ENCODE measurements around the gene SIDT2.

DNA sequence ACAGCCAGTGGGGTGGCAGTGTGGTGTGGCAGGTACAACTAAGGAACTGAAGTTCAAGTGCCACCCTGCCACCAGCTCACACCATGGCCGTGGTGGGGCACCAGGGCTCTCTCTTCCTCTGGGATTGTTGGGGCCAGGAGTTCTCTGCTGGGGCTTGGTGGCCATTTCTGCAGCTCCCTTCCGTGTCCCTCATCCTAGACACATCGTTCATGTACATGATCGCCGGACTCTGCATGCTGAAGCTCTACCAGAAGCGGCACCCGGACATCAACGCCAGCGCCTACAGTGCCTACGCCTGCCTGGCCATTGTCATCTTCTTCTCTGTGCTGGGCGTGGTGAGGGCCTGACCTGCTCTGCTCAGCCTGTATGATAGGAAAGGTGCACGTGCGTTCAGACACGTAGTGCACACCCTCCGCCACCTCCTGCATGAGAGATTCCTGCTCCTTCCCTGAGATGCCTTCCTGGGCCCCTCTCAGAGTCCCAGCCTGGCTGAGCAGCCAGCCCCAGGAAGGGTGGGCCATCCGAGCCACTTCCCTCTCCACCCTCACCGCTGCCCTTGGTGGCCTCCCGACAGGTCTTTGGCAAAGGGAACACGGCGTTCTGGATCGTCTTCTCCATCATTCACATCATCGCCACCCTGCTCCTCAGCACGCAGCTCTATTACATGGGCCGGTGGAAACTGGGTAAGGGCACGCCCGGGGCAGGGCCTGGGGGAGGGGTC lies 13.3 kb downstream of the SIDT2 start:
- TF ChIP-seq CHD1 (IDR thresholded peaks at IDR 0.05; ENCODE audit: low read depth, low read length): no peak
- no peak for TF ChIP-seq EP300 (IDR thresholded peaks at IDR 0.05; ENCODE audit: borderline replicate concordance in 1 of 2, low read depth in 2 of 2, low read length in 2 of 2)
- TF ChIP-seq POLR2A (IDR thresholded peaks at IDR 0.05; ENCODE audit: control extremely low read depth in 1 of 2, low read depth in 2 of 2, low read length in 2 of 2): no peak
- TF ChIP-seq, protein P1, sequence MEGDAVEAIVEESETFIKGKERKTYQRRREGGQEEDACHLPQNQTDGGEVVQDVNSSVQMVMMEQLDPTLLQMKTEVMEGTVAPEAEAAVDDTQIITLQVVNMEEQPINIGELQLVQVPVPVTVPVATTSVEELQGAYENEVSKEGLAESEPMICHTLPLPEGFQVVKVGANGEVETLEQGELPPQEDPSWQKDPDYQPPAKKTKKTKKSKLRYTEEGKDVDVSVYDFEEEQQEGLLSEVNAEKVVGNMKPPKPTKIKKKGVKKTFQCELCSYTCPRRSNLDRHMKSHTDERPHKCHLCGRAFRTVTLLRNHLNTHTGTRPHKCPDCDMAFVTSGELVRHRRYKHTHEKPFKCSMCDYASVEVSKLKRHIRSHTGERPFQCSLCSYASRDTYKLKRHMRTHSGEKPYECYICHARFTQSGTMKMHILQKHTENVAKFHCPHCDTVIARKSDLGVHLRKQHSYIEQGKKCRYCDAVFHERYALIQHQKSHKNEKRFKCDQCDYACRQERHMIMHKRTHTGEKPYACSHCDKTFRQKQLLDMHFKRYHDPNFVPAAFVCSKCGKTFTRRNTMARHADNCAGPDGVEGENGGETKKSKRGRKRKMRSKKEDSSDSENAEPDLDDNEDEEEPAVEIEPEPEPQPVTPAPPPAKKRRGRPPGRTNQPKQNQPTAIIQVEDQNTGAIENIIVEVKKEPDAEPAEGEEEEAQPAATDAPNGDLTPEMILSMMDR (IDR thresholded peaks at IDR 0.05; ENCODE audit: control extremely low read depth in 1 of 3, insufficient read depth in 1 of 3, low read depth in 1 of 3, low read length in 3 of 3): no peak
- no peak for TF ChIP-seq POLR2AphosphoS5 (IDR thresholded peaks at IDR 0.05; ENCODE audit: low read depth, low read length)
- no peak for TF ChIP-seq CBX5 (IDR thresholded peaks at IDR 0.05; ENCODE audit: low read depth, low read length)

All from H1 (cell line).